AG20443 (cell line): Measurements from ENCODE around the gene NME3.

Experiments
- DNase-seq: peaks from one replicate; pipeline ENCODE4 v3.0.0; 2012; ENCODE audit warnings: low spot score, mixed read lengths

Gene NME3

DNA sequence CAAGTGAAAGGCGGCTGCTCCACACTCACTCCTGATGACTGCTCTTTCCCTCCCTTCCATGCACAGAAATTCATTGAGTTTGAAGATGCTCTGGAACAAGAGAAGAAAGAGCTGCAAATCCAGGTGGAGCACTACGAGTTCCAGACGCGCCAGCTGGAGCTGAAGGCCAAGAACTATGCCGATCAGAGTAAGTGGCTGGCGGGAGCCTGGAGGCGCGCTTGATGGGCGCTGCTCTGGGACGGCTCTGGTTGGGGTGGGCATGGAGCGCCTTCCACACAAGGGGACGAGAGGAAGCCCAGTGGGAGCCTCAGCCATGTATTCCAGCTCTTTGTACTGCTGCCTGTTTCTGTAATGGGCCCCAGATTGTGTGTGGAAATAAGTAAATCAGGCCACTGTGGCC lies 46.9 kb downstream of the NME3 start:
- DNase-seq: no peak

DNA sequence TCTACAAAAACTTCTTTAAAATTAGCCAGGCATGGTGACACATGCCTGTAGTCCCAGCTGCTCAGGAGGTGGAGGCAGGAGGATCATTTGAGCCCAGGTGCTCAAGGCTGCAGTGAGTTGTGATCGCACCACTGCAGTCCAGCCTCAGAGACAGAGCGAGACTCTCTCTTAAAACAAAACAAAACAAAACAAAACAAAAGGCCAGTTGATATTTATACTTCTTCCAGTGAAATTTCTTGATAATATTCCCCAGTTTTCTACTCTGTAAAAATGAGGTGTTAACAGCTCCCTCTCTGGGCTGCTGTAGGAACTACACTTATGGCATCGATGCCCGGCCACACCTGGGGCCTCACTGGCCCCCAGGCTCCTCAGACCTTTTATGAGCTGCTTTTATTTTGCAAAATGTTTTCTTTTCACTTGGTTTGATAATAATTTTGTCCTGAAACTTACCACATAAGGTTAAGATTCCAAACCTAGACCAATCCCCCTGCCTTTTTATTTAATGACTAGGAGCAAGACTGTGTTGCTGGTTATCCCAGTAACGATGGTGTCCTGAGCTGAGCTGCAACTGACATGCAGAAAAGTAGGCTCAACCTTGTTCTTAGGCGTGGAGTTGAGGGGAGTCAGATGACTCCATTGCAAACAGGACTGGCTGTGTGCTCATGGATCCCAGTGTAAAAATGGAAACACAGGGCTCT lies 47.7 kb downstream of the NME3 start:
- DNase-seq: peak; percentile 74

DNA sequence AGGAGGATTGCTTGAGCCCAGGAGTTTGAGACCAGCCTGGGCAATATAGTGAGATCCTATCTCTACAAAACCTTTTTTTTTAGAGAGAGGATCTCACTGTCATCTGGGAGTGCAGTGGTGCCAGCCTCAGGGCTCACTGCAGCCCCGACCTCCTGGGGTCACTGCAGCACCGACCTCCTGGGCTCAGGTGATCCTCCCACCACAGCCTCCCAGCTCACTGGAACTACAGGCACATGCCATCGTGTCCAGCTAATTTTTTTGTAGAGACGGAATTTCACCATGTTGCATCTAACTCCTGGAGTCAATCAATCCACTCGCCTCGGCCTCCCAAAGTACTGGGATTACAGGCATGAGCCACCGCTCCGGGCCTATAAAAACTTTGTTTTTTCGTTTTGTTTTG lies 50.0 kb downstream of the NME3 start:
- DNase-seq: no peak
